GM12864 (cell line): Measurements from ENCODE around the gene CCSER1.
"Not testable (repeated sequence)": the region's sequence is repeated elsewhere in the genome, so short reads cannot be mapped to it uniquely, and the experiment has no call there.

Source experiments
- DNase-seq: peaks from one replicate; pipeline ENCODE4 v3.0.0-alpha.2; 2011; ENCODE audit warnings: low read depth
- H3K4me3 ChIP-seq: 2 replicates; pipeline ENCODE4 v1.5.1; 2011; ENCODE audit warnings: mild to moderate bottlenecking, low read depth, low read length, control low read depth
- CTCF ChIP-seq: IDR thresholded peaks from 2 replicates; pipeline ENCODE4 v1.5.1; 2011; ENCODE audit warnings: low read depth, mild to moderate bottlenecking, moderate library complexity, low read length, control low read depth, inconsistent platforms; ENCODE audit errors: missing control alignments

Gene CCSER1

GRCh38 chr4:90474484-90474883 is 347.3 kb downstream of the CCSER1 start:
- TF ChIP-seq CTCF = no peak
- H3K4me3 ChIP-seq = no peak overlapping the region
- DNase-seq = no peak

GRCh38 chr4:90476019-90476418 is 348.8 kb downstream of the CCSER1 start:
- TF ChIP-seq CTCF = no peak
- no peak for DNase-seq
- H3K4me3 ChIP-seq = no peak overlapping the region

- no peak overlapping the region for H3K4me3 ChIP-seq
- TF ChIP-seq CTCF = no peak
- no peak for DNase-seq
These were observed 349.4 kb downstream of the CCSER1 start for GRCh38 chr4:90476586-90476985.

GRCh38 chr4:90484894-90485293 is 357.7 kb downstream of the CCSER1 start:
- H3K4me3 ChIP-seq = not testable (repeated sequence)

GRCh38 chr4:90486346-90486745 is 359.2 kb downstream of the CCSER1 start:
- TF ChIP-seq CTCF = no peak
- DNase-seq = no peak
- H3K4me3 ChIP-seq = no peak overlapping the region

More at GRCh38 chr4:90484894-90485293, 357.7 kb downstream of the CCSER1 start:
- not testable (repeated sequence) for DNase-seq

- TF ChIP-seq CTCF = no peak
- H3K4me3 ChIP-seq = no peak overlapping the region
These were observed 368.0 kb downstream of the CCSER1 start for GRCh38 chr4:90495211-90495610.

GRCh38 chr4:90495936-90496335 is 368.7 kb downstream of the CCSER1 start:
- H3K4me3 ChIP-seq = no peak overlapping the region
- no peak for DNase-seq
- no peak for TF ChIP-seq CTCF

More at GRCh38 chr4:90495211-90495610, 368.0 kb downstream of the CCSER1 start:
- no peak for DNase-seq
